ENCODE results near the gene TMEM196. TPM values are rescaled to one million over a fixed set of nuclear protein-coding genes. Genes with fewer than 3 reads are reported as not detected.

Gene TMEM196
- total RNA-seq, result under 1 TPM; 0.19 to 0.87 (median 0.45) TPM
- 1 to 10 TPM; 1.3 to 5.2 TPM for polyA plus RNA-seq

GRCh38 chr7:19772841-19773760 is at the start of gene TMEM196:
TSS of gene TMEM196 (minus strand) at chr7:19773617. CDS start at chr7:19772696, 921 bp downstream.
- peak within 1 kb of the TSS in 2 of 4 donors; percentile 13 to 33 for H3K4me3 ChIP-seq

GRCh38 chr7:19816128-19816527 is 42.7 kb upstream of the TMEM196 start:
- 73 to 86% methylated on average over 2 of the region's 2 CpGs for WGBS, 2 donors
- ATAC-seq (no peak), FAIRE-seq (no peak), DNase-seq (no peak)
- intact Hi-C loops (cut with DNase I), result no loop called here
- no peak overlapping the region for H3K4me3 ChIP-seq
- no peaks in the 10 kb centered on the region for H3K4me1 ChIP-seq
- H3K27me3 ChIP-seq, result no peaks in the 10 kb centered on the region
- no peak overlapping the region for H3K27ac ChIP-seq
- no peak for TF ChIP-seq CTCF (IDR thresholded peaks at IDR 0.05)
- H3K36me3 ChIP-seq, result no peaks in the 10 kb centered on the region
- no peaks in the 10 kb centered on the region for H3K9me3 ChIP-seq

More at GRCh38 chr7:19772841-19773760, at the start of gene TMEM196:
- Histone ChIP-seq H3K9me3 (no peaks in the 10 kb centered on the region), H3K4me1 (no peaks in the 10 kb centered on the region), H3K27ac (no peak within 1 kb of the TSS), H3K27me3 (peaks cover 0 to 21% (median 6%) of the 10 kb centered on the region in 4 donors), H3K36me3 (no peaks in the 10 kb centered on the region)
- 2% methylated on average over 49 of the region's 49 CpGs for WGBS, 2 donors
- FAIRE-seq (no peak), ATAC-seq (peak; percentile 70 to 95 (median 82)), DNase-seq (peak in 5 of 6 donors; percentile 15 to 66 (median 24))
- intact Hi-C loops (cut with DNase I), result no loop called here
- TF ChIP-seq CTCF (IDR thresholded peaks at IDR 0.05), result no peak

GRCh38 chr7:19815546-19815945 is 42.1 kb upstream of the TMEM196 start:
- Histone ChIP-seq H3K27me3 (no peaks in the 10 kb centered on the region), H3K36me3 (no peaks in the 10 kb centered on the region), H3K9me3 (no peaks in the 10 kb centered on the region), H3K4me1 (no peaks in the 10 kb centered on the region), H3K4me3 (no peak overlapping the region), H3K27ac (no peak overlapping the region)
- ATAC-seq (no peak), DNase-seq (no peak), FAIRE-seq (no peak)
- 58 to 72% methylated on average over 2 of the region's 2 CpGs for WGBS, 2 donors
- TF ChIP-seq CTCF (IDR thresholded peaks at IDR 0.05), result no peak
- intact Hi-C loops (cut with DNase I), result no loop called here

GRCh38 chr7:19814776-19815175 is 41.4 kb upstream of the TMEM196 start:
- H3K9me3 ChIP-seq, result no peaks in the 10 kb centered on the region
- DNase-seq, result no peak
- H3K4me1 ChIP-seq, result no peaks in the 10 kb centered on the region
- intact Hi-C loops (cut with DNase I), result no loop called here
- H3K4me3 ChIP-seq, result no peak overlapping the region
- no peaks in the 10 kb centered on the region for H3K27me3 ChIP-seq
- no peaks in the 10 kb centered on the region for H3K36me3 ChIP-seq
- FAIRE-seq, result no peak
- no peak for TF ChIP-seq CTCF (IDR thresholded peaks at IDR 0.05)
- H3K27ac ChIP-seq, result no peak overlapping the region
- no peak for ATAC-seq
- WGBS, 2 donors, result 78 to 81% methylated on average over 2 of the region's 2 CpGs

GRCh38 chr7:19811386-19811785 is 38.0 kb upstream of the TMEM196 start:
- Histone ChIP-seq H3K27ac (no peak overlapping the region), H3K27me3 (no peaks in the 10 kb centered on the region), H3K9me3 (no peaks in the 10 kb centered on the region), H3K36me3 (no peaks in the 10 kb centered on the region), H3K4me3 (no peak overlapping the region), H3K4me1 (no peaks in the 10 kb centered on the region)
- FAIRE-seq, result no peak
- DNase-seq, result no peak
- ATAC-seq, result no peak
- intact Hi-C loops (cut with DNase I), result no loop called here
- WGBS, 2 donors, result 54 to 76% methylated on average over 1 of the region's 1 CpG
- no peak for TF ChIP-seq CTCF (IDR thresholded peaks at IDR 0.05)

Data from pancreas (tissue), 10 donors.